GM19468 (cell line): ENCODE measurements around the gene MED6.

ENCODE experiments used
- ATAC-seq: cut with Tn5 transposase; IDR thresholded peaks from one replicate; pipeline ENCODE4 v1.9.1; 2021; ENCODE audit warnings: mild to moderate bottlenecking, moderate library complexity, moderate number of reproducible peaks; ENCODE audit not compliant: unreplicated experiment; ENCODE audit errors: extremely low read depth

MED6 gene

DNA sequence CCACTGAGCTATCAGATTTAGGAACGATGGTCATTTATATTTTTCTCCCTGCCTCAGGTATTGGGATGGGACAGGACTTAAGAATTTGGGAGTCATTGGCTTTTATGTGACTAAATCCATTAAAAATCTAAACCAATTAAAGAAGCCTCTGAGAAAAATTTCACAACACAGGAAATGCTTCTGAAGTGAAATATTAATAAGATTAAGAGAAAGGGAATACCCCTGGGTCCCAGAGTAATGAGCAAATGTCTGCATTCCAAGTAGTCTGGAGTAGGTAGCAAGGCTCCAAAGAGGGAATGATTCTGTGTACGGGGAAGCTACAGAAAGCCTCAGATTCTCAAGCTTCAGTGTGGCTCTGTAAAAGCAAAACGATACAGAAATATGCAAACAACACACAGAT lies 707 bp upstream of the MED6 start:
- no peak for ATAC-seq

DNA sequence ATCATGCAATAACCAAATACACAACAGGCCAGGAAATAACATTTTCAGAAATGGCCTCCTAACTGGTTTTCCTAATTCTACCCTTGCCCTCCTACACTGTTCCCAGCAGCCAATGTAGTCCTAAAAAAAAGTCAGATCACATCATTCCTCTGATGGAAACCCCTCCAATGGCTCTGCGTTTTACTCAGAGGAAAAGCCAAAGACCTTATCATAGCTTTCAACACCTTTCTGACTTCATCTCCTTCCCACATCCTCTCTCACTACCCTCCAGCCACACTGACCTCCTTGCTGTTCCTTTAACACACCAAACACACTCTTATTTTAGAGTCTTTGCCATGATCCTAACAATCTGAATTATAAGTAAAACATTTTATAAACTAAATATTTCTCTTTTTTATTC lies 1.1 kb downstream of the MED6 start:
- ATAC-seq = no peak

- ATAC-seq = no peak
These were observed 2.7 kb downstream of the MED6 start for GRCh38 chr14:70597731-70598130.

DNA sequence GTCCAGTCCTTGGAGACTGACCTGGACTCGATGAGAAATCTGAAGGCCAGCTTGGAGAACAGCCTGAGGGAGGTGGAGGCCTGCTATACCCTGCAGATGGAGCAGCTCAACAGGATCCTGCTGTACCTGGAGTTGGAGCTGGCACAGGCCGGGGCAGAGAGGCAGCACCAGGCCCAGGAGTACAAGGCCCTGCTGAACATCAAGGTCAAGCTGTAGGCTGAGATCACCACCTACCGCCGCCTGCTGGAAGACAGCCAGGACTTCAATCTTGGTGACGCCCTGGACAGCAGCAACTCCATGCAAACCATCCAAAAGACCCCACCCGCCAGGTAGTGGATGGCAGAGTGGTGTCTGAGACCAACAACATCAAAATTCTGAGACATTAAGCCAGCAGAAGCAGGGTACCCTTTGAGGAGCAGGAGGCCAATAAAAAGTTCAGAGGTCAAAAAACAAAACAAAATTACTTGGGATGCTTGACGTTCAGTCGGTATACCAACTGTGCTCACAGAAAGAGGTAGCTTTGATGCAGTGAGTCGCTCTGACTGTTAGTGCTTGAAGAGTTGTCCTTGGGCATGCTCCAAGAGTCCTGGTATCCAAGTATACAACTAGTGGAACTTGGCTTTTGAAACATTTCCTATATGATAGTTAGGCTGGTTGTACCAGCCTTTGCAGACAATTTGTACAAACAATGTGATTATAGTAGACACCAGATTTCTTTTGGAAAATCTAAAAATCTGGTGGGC lies 4.8 kb downstream of the MED6 start:
- no peak for ATAC-seq

DNA sequence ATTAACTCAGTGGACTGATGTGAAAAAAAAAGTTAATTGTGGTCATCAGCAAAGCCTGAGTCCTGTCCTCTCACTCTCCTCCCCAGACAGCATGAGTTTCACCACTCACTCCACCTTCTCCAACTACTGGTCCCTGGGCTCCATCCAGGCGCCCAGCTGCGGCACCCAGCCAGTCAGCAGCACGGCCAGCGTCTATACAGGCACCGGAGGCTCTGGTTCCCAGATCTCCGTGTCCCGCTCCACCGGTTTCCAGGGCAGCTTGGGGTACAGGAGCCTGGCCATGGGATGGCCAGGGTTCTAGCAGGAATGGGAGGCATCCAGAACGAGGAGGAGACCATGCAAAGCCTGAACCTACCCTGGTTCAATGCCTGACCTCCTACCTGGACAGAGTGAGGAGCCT lies 6.0 kb downstream of the MED6 start:
- ATAC-seq = no peak

DNA sequence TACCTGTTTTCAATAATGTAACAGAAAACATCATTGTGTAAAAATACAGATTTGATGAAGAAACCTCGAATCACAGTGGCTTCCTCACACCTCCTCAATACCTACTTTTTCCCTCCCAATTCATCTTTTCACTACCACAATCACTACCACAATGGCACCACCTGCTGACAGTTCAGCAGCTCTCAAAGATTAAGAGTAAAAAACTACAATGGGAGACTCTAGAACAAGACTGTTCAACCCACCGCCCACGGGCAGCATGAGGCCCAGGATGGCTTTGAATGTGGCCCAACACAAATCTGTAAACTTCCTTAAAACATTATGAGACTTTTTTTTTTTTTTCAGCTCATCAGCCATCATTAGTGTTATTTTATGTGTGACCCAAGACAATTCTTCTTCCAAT lies 15.2 kb downstream of the MED6 start:
- ATAC-seq = no peak

GRCh38 chr14:70576891-70577290 lies 23.6 kb downstream of the MED6 start:
- no peak for ATAC-seq

DNA sequence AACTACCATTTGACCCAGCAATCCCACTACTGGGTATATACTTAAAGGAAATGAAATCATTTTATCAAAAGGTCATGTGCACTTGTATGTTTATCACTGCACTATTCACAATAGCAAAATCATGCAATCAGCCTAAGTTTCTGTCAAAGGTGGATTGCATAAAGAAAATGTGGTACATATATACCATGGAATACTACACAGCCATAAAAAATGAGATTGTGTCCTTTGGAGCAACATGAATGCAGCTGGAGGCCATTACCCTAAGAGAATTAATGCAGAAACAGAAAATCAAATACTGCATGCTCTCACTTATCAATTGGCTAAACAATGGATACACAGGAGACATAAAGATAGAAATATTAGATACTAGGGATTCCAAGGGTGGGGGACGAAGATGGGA lies 27.4 kb downstream of the MED6 start:
- no peak for ATAC-seq

DNA sequence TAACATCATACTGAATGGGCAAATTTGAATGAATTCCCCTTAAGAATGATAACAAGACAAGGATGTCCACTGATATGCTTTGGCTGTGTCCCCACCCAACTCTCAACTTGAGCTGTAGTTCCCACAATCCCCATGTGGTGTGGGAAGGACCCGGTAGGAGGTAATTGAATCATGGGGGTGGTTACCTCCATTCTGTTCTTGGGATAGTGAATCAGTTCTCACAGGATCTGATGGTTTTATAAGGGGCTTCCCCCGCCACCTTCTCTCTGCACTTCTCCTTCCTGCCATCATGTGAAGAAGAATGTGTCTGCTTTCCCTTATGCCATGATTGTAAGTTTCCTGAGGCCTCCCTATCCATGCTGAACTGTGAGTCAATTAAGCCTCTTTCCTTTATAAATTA lies 29.3 kb downstream of the MED6 start:
- ATAC-seq = no peak

DNA sequence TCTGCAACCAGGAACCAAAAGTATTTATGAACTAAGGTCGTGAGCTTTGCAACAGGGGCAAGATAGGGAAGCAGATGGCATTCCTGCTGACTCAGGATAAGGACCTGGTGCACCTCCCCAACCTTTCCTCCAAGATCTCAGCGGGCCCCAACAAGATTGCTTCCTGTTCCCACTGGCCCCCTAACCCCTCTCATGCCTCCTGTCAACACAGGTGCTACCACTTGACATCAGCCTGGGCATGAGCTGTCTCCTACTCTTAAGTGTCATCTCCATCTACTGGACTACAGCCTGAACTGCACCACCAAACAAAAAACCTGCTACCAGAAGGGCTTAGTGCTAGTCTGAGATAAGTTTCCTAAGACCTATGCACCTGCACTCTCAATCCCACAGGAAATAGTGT lies 32.7 kb downstream of the MED6 start:
- ATAC-seq = no peak

- ATAC-seq = no peak
These were observed 36.6 kb downstream of the MED6 start for GRCh38 chr14:70563869-70564268.

- no peak for ATAC-seq
These were observed 37.0 kb downstream of the MED6 start for GRCh38 chr14:70563417-70563816.

GRCh38 chr14:70558356-70558755 lies 42.1 kb downstream of the MED6 start:
- no peak for ATAC-seq

GRCh38 chr14:70555890-70556289 lies 44.6 kb downstream of the MED6 start:
- ATAC-seq = no peak

- no peak for ATAC-seq
These were observed 62.4 kb downstream of the MED6 start for GRCh38 chr14:70538087-70538486.

DNA sequence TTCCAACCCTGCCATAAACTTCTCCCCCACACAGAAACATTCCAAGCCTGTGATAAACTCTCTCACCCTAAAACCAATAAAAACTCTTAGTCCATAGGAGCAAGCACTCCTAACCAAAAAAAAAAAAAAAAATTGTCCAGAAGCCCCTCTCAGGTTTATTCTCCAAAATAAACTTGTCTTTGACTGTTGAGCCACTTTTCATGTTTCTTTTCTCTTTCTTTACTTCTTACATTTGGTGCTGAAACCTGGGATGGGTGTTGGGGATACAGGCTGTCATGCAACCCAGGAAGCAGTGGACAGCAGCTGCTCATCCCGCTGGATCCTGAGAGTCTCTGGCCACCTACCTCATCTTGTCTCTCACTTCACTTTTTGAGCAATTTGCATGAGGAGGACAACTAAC lies 63.6 kb downstream of the MED6 start:
- no peak for ATAC-seq

DNA sequence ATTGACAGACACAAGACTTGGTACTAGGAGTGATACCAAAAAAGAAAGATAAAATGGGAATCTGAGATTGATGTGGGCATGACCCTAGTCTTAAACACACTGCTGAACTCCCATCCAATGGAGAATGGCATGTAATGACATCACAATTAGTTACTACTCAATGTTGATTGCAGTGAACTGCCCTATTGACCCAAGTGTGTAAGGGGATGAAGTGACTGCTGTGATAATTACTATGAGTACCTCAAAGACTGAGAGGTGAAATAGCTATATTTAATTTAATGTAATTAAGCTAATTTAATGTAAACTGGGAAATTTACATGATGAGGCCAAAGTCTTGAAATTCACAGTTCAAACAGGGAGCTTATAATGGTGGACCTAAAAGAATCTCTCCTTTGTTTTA lies 65.6 kb downstream of the MED6 start, which contains the start of gene ADAM20:
ADAM20 (minus strand) TSS at position 101 of the 400 bp plus-strand sequence. CDS start 10,247 bp downstream, outside the sequence.
- no peak for ATAC-seq
